ENCODE results near the gene OR56A4. TPM values are rescaled to one million over a fixed set of nuclear protein-coding genes. Genes with fewer than 3 reads are reported as not detected.
"Not testable (repeated sequence)": the region's sequence is repeated elsewhere in the genome, so short reads cannot be mapped to it uniquely, and the experiment has no call there.

The OR56A4 gene
- total RNA-seq, 1 donor = not detected

- no peak for TF ChIP-seq CTCF (IDR thresholded peaks at IDR 0.05; ENCODE audit: insufficient read depth, low read depth, low read length)
- DNase-seq (ENCODE audit: low read depth) = no peak
- H3K4me3 ChIP-seq (ENCODE audit: low read depth, low read length) = no peak overlapping the region
Observed at GRCh38 chr11:5967708-5968107, 39.0 kb downstream of the OR56A4 start.

GRCh38 chr11:5966958-5967357 lies 39.8 kb downstream of the OR56A4 start:
- DNase-seq (ENCODE audit: low read depth) = no peak
- no peak for TF ChIP-seq CTCF (IDR thresholded peaks at IDR 0.05; ENCODE audit: insufficient read depth, low read depth, low read length)
- H3K4me3 ChIP-seq (ENCODE audit: low read depth, low read length) = no peak overlapping the region

- DNase-seq (ENCODE audit: low read depth); H3K4me3 ChIP-seq (ENCODE audit: low read depth, low read length): not testable (repeated sequence)
Observed at GRCh38 chr11:5960704-5961320, 45.9 kb downstream of the OR56A4 start.

GRCh38 chr11:5955586-5955985 lies 51.2 kb downstream of the OR56A4 start:
- no peak for DNase-seq (ENCODE audit: low read depth)
- no peak for TF ChIP-seq CTCF (IDR thresholded peaks at IDR 0.05; ENCODE audit: insufficient read depth, low read depth, low read length)
- H3K4me3 ChIP-seq (ENCODE audit: low read depth, low read length) = no peak overlapping the region

Small RNA genes lying within 50 kb of the gene (small RNA-seq; reads per million reads assigned to genes)
- not detected for gene RNA5SP329

Other genes with a start within 250 kb of the OR56A4 start
- under 0.01 TPM in 1 of 2 replicates, not detected in the other for gene OR52N5, start 223.6 kb downstream of the OR56A4 start, total RNA-seq
- gene OR52N1, start 215.7 kb downstream of the OR56A4 start, total RNA-seq = under 0.01 TPM in 1 of 2 replicates, not detected in the other
- gene OR52N2, start 198.0 kb downstream of the OR56A4 start, total RNA-seq = not detected in 2 replicates
- 0.43 TPM in 1 of 2 replicates, not detected in the other for gene OR52E6, start 165.0 kb downstream of the OR56A4 start, total RNA-seq
- gene OR52E8, start 149.3 kb downstream of the OR56A4 start, total RNA-seq = not detected in 2 replicates
- not detected in 2 replicates for gene OR52E4, start 126.3 kb downstream of the OR56A4 start, total RNA-seq
- gene OR52E5, start 113.7 kb downstream of the OR56A4 start, total RNA-seq = not detected in 2 replicates
- gene OR56A3, start 64.7 kb downstream of the OR56A4 start, total RNA-seq = not detected in 2 replicates
- not detected in 2 replicates for gene OR56A5, start 38.5 kb downstream of the OR56A4 start, total RNA-seq
- gene OR52L1, start 20.0 kb downstream of the OR56A4 start, total RNA-seq = not detected in 2 replicates
- under 0.01 TPM in 2 replicates for gene OR56A1, start 23.8 kb upstream of the OR56A4 start, total RNA-seq
- gene OR56B4, start 100.7 kb upstream of the OR56A4 start, total RNA-seq = not detected in 2 replicates
- gene OR52B2, start 163.4 kb upstream of the OR56A4 start, total RNA-seq = not detected in 2 replicates
- gene OR52W1, start 192.3 kb upstream of the OR56A4 start, total RNA-seq = not detected in 2 replicates
- gene C11orf42, start 198.6 kb upstream of the OR56A4 start, total RNA-seq = under 0.01 TPM in 1 of 2 replicates, not detected in the other
- 13.5 and 15.1 TPM in 2 replicates for gene FHIP1B, start 227.7 kb upstream of the OR56A4 start, total RNA-seq
- gene CNGA4, start 232.1 kb upstream of the OR56A4 start, total RNA-seq = under 0.01 and 0.43 TPM in 2 replicates

All from fibroblast of villous mesenchyme (primary cell).